DOHH2 (cell line): ENCODE results near the gene EGF.
A peak's percentile ranks its signal among the peaks of the same experiment; 100 is the strongest.

ENCODE experiments used
- H3F3A ChIP-seq: fragments of 200-600 bp; sonication (generic), shearing (Covaris generic); 2 replicates; pipeline ENCODE4 v1.6.0; 2016; ENCODE audit warnings: antibody characterized with exemption, mild to moderate bottlenecking; ENCODE audit not compliant: control insufficient read depth, insufficient read depth
- H3K27ac ChIP-seq: fragments of 200-600 bp; sonication (generic); 2 replicates; pipeline ENCODE4 v1.5.1; 2014; ENCODE audit warnings: low read depth, mild to moderate bottlenecking, low read length, moderate library complexity
- H3K27me3 ChIP-seq: fragments of 200-600 bp; sonication (generic); 2 replicates; pipeline ENCODE4 v1.6.1; 2014; ENCODE audit warnings: mild to moderate bottlenecking, low read length, mixed read lengths; ENCODE audit not compliant: control insufficient read depth
- H3K36me3 ChIP-seq: fragments of 200-600 bp; sonication (generic); 2 replicates; pipeline ENCODE4 v1.6.1; 2014; ENCODE audit warnings: mild to moderate bottlenecking, low read length, moderate library complexity, mixed read lengths; ENCODE audit not compliant: control insufficient read depth
- H3K4me1 ChIP-seq: fragments of 200-600 bp; sonication (generic); 2 replicates; pipeline ENCODE4 v1.6.1; 2014; ENCODE audit warnings: mild to moderate bottlenecking, low read length, mixed read lengths; ENCODE audit not compliant: control insufficient read depth
- H3K4me2 ChIP-seq: fragments of 200-600 bp; sonication (generic); 2 replicates; pipeline ENCODE4 v1.6.0; 2014; ENCODE audit warnings: mild to moderate bottlenecking, low read length, moderate library complexity
- H3K4me3 ChIP-seq: fragments of 200-600 bp; sonication (generic); 2 replicates; pipeline ENCODE4 v1.5.1; 2014; ENCODE audit warnings: mild to moderate bottlenecking, low read length, mixed read lengths
- H3K79me2 ChIP-seq: fragments of 200-600 bp; sonication (generic); 2 replicates; pipeline ENCODE4 v1.6.1; 2014; ENCODE audit warnings: mild to moderate bottlenecking, low read length, mixed read lengths; ENCODE audit not compliant: control insufficient read depth
- H3K9me2 ChIP-seq: fragments of 200-600 bp; sonication (generic); replicated peaks from 2 replicates; pipeline ENCODE4 v1.6.1; 2014; ENCODE audit warnings: mild to moderate bottlenecking, low read length, mixed read lengths; ENCODE audit not compliant: control insufficient read depth
- H3K9me3 ChIP-seq: fragments of 200-600 bp; sonication (generic); 2 replicates; pipeline ENCODE4 v1.6.1; 2014; ENCODE audit warnings: antibody characterized with exemption, low read length, mixed read lengths; ENCODE audit not compliant: control insufficient read depth, insufficient read depth
- H4K20me1 ChIP-seq: fragments of 200-600 bp; sonication (generic); 2 replicates; pipeline ENCODE4 v1.6.0; 2014; ENCODE audit warnings: low read depth, mild to moderate bottlenecking, antibody characterized with exemption, low read length, moderate library complexity; ENCODE audit not compliant: control insufficient read depth, insufficient read depth
- CTCF ChIP-seq: fragments of 200-600 bp; sonication (generic); IDR thresholded peaks from one replicate; pipeline ENCODE4 v1.5.1; 2014; ENCODE audit warnings: antibody characterized with exemption, mild to moderate bottlenecking, low read depth, low read length; ENCODE audit not compliant: poor library complexity, severe bottlenecking
- EZH2phosphoT487 ChIP-seq: fragments of 200-600 bp; sonication (generic); IDR thresholded peaks from 2 replicates; pipeline ENCODE4 v1.6.1; 2017; ENCODE audit warnings: borderline replicate concordance, mild to moderate bottlenecking, antibody characterized with exemption, low read length, moderate library complexity, mixed read lengths

EGF gene

GRCh38 chr4:109996526-109996925 is 83.8 kb downstream of the EGF start:
- Histone ChIP-seq H3F3A (0 out of 2 replicates have a peak, but pooled peaks cover 3% of the 10 kb centered on the region), H3K27me3 (peaks cover 17% of the 10 kb centered on the region), H3K9me3 (no peaks in the 10 kb centered on the region), H3K36me3 (no peaks in the 10 kb centered on the region), H3K27ac (no peak overlapping the region), H3K4me3 (no peak overlapping the region), H3K4me1 (peaks cover 30% of the 10 kb centered on the region), H3K79me2 (no peaks in the 10 kb centered on the region), H3K4me2 (no peak overlapping the region), H4K20me1 (no peaks in the 10 kb centered on the region), H3K9me2 (no peaks in the 10 kb centered on the region)
- TF ChIP-seq CTCF (no peak), EZH2phosphoT487 (no peak)

DNA sequence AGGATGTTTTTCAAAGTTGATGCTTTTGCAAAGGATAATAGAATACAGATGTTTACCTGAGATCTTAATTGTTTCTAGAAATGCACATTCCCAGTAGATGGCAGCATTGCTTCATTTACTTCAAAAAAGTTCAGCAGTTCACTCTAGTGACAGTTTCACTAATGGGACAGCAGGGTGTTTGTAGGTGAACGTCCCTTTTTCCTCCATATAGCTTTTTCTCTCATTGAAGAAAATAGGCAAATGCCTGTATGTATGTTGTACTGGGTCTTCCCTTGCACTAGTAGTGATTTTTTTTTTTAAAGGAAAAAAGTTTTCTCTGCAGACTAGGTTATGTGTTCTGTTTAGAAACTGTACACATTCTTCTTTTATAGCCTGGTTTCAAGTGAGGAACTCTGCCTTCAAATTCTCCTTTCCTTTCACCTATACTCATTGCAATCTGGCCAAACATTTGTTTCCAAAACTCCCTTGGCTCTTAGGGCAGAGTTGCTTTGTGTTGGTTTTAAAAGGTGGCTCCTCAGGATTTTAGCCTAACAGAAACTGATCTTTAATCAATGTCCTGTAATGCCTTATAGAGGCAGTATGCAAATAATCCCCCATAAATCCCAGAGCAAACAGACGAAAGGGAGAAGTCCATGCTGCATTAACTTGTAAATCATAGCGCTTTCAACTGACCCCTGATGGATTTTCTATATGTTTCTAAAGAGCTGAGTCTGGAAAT is 86.3 kb downstream of the EGF start:
- Histone ChIP-seq H3K4me1 (peaks cover 12% of the 10 kb centered on the region), H3F3A (0 out of 2 replicates have a peak, but pooled peaks cover 3% of the 10 kb centered on the region), H3K36me3 (no peaks in the 10 kb centered on the region), H4K20me1 (no peaks in the 10 kb centered on the region), H3K9me3 (no peaks in the 10 kb centered on the region), H3K27me3 (peaks cover 23% of the 10 kb centered on the region), H3K4me3 (no peak overlapping the region), H3K27ac (no peak overlapping the region), H3K9me2 (no peaks in the 10 kb centered on the region), H3K79me2 (no peaks in the 10 kb centered on the region), H3K4me2 (no peak overlapping the region)
- peak; percentile 66 for TF ChIP-seq CTCF
- no peak for TF ChIP-seq EZH2phosphoT487

GRCh38 chr4:109999585-109999912 is 86.9 kb downstream of the EGF start:
- Histone ChIP-seq H3F3A (0 out of 2 replicates have a peak, but pooled peaks cover 3% of the 10 kb centered on the region), H3K4me1 (peaks cover 6% of the 10 kb centered on the region), H3K36me3 (no peaks in the 10 kb centered on the region), H3K9me3 (no peaks in the 10 kb centered on the region), H3K9me2 (no peaks in the 10 kb centered on the region), H3K79me2 (no peaks in the 10 kb centered on the region), H3K27me3 (peaks cover 23% of the 10 kb centered on the region), H4K20me1 (no peaks in the 10 kb centered on the region), H3K4me2 (no peak overlapping the region), H3K4me3 (no peak overlapping the region), H3K27ac (no peak overlapping the region)
- TF ChIP-seq EZH2phosphoT487 (no peak), CTCF (no peak)
